Endothelial cell of umbilical vein (primary cell): ENCODE data around the gene MAML3. TPM values are rescaled to one million over a fixed set of nuclear protein-coding genes. Genes with fewer than 3 reads are reported as not detected.

Experiments
- BruUV-seq: library from RNA; stranded (reverse); fragments of 400-500 nt; replicated peaks from 2 replicates; lab custom pipeline; 2021; lab: Mats Ljungman, UMichigan
- CTCF ChIA-PET: fragments of 300-600, 350-600 bp; sonication (Branson Sonifier 250); formaldehyde crosslinking; loops from one replicate; lab custom pipeline; 2021; ENCODE audit warnings: antibody characterized with exemption, inconsistent platforms; lab: Charles Lee
- POLR2A ChIA-PET: fragments of 300-600, 350-600 bp; sonication (Branson Sonifier 250); formaldehyde crosslinking; loops from one replicate; lab custom pipeline; 2021; ENCODE audit warnings: antibody characterized with exemption, inconsistent platforms; lab: Charles Lee
- DNase-seq: peaks from one replicate; pipeline ENCODE4 v3.0.0-alpha.2; 2011; ENCODE audit warnings: low read depth, low spot score
- FAIRE-seq: peaks from 2 replicates; lab custom pipeline; 2011; peaks lifted over from hg19 to GRCh38; lab: Jason Lieb, UNC
- H2AFZ ChIP-seq: 2 replicates; pipeline ENCODE4 v1.6.0; 2012; ENCODE audit warnings: low read depth, low read length, control low read depth, inconsistent platforms
- H3K27ac ChIP-seq: 2 replicates; pipeline ENCODE4 v1.5.1; 2011; ENCODE audit warnings: low read depth, mild to moderate bottlenecking, control low read depth, low read length, moderate library complexity; ENCODE audit not compliant: insufficient read depth
- H3K27me3 ChIP-seq, 2 experiments: 2 replicates each; pipeline versions ENCODE4 v1.6.0 to v1.6.1; 2011; ENCODE audit warnings: low read length in 2 of 2, mixed read lengths in 1 of 2; ENCODE audit not compliant: control insufficient read depth in 2 of 2, insufficient read depth in 2 of 2
- H3K36me3 ChIP-seq, 2 experiments: 2 replicates in 1 of 2; 3 replicates in 1 of 2; pipeline ENCODE4 v1.5.1; 2011; ENCODE audit warnings: low read length in 2 of 2, mild to moderate bottlenecking in 1 of 2, moderate library complexity in 1 of 2; ENCODE audit not compliant: control insufficient read depth in 2 of 2, insufficient read depth in 2 of 2; ENCODE audit errors: extremely low read depth in 1 of 2
- H3K4me1 ChIP-seq: 3 replicates; pipeline ENCODE4 v1.5.1; 2011; ENCODE audit warnings: mild to moderate bottlenecking, low read length; ENCODE audit not compliant: control insufficient read depth, insufficient read depth; ENCODE audit errors: extremely low read depth
- H3K4me2 ChIP-seq: 2 replicates; pipeline ENCODE4 v1.6.1; 2011; ENCODE audit warnings: low read length, control low read depth, mixed read lengths; ENCODE audit not compliant: insufficient read depth
- H3K4me3 ChIP-seq, 3 experiments: fragments of 200-600 bp in 1 of 3; sonication (generic), shearing (Covaris generic) in 1 of 3; replicated peaks in 1 of 3; 2 replicates each; pipeline ENCODE4 v1.5.1; 2011 to 2016; ENCODE audit warnings: control low read depth in 3 of 3, low read length in 3 of 3, mild to moderate bottlenecking in 2 of 3, inconsistent platforms in 1 of 3, low read depth in 1 of 3, moderate library complexity in 1 of 3; ENCODE audit not compliant: insufficient read depth in 1 of 3
- H3K79me2 ChIP-seq: 2 replicates; pipeline ENCODE4 v1.6.0; 2012; ENCODE audit warnings: low read length, inconsistent platforms; ENCODE audit not compliant: control insufficient read depth, insufficient read depth
- H3K9ac ChIP-seq: replicated peaks from 2 replicates; pipeline ENCODE3; 2011; ENCODE audit warnings: low read length, control low read depth; ENCODE audit not compliant: insufficient read depth; ENCODE audit errors: extremely low read depth
- H3K9me1 ChIP-seq: replicated peaks from 3 replicates; pipeline ENCODE4 v1.6.0; 2011; ENCODE audit warnings: mild to moderate bottlenecking, low read length; ENCODE audit not compliant: control insufficient read depth, insufficient read depth; ENCODE audit errors: extremely low read depth
- H3K9me3 ChIP-seq: replicated peaks from 2 replicates; pipeline ENCODE4 v1.5.1; 2012; ENCODE audit warnings: low read length, inconsistent platforms; ENCODE audit not compliant: control insufficient read depth, insufficient read depth
- H4K20me1 ChIP-seq: replicated peaks from 2 replicates; pipeline ENCODE3; 2011; ENCODE audit warnings: mild to moderate bottlenecking, low read length; ENCODE audit not compliant: control insufficient read depth, insufficient read depth; ENCODE audit errors: extremely low read depth
- CTCF ChIP-seq, 2 donors: IDR thresholded peaks; 1 replicate in 1 of 2; 2 replicates in 1 of 2; pipeline ENCODE4 v1.5.1; 2011; ENCODE audit warnings: low read length in 2 of 2, mild to moderate bottlenecking in 2 of 2, moderate library complexity in 2 of 2, control low read depth in 1 of 2, inconsistent platforms in 1 of 2, low read depth in 1 of 2; ENCODE audit not compliant: insufficient read depth in 1 of 2; ENCODE audit errors: extremely low read depth in 1 of 2
- FOS ChIP-seq: IDR thresholded peaks from 2 replicates; pipeline ENCODE4 v1.6.1; 2011; ENCODE audit warnings: mild to moderate bottlenecking, low read length, moderate library complexity, borderline replicate concordance; ENCODE audit not compliant: insufficient read depth
- JUN ChIP-seq: IDR thresholded peaks from 2 replicates; pipeline ENCODE4 v1.6.1; 2011; ENCODE audit warnings: borderline replicate concordance, low read depth; ENCODE audit not compliant: insufficient read length, insufficient read depth
- MAX ChIP-seq: IDR thresholded peaks from 2 replicates; pipeline ENCODE4 v1.6.1; 2011; ENCODE audit not compliant: insufficient read depth, insufficient read length
- MYC ChIP-seq: IDR thresholded peaks from one replicate; pipeline ENCODE4 v1.6.1; 2011; ENCODE audit warnings: mild to moderate bottlenecking, low read depth, low read length
- dilution Hi-C: fragments of 300-500 bp; cut with MboI; formaldehyde crosslinking; loops from one replicate; pipeline ENCODE4 v1.15.0; 2019; ENCODE audit warnings: low sequenced_read_pairs; ENCODE audit not compliant: extremely low pct_ligation_motif_present
- intact Hi-C: fragments of 100-400 bp; cut with micrococcal nuclease; formaldehyde crosslinking; loops from one replicate; pipeline ENCODE4 v1.10.0; 2022
- polyA plus RNA-seq, 4 experiments: library from polyadenylated mRNA; depleted of rRNA in 3 of 4; stranded (reverse) in 3 of 4; unstranded in 1 of 4; fragments of >200 nt; gene quantifications; 2 replicates each; pipeline versions ENCODE4 v1.2.1 to v1.2.3, GENCODE V29; 2011 to 2012; ENCODE audit warnings: missing spikeins in 1 of 4
- total RNA-seq: library from RNA; stranded (reverse); gene quantifications from 2 replicates; pipeline ENCODE4 v1.2.3, GENCODE V29; 2021

MAML3 gene
- total and polyA plus RNA-seq, 2 donors (not counting 3 experiments of a cell fraction or from before 2014, with no cell fraction given), result 14.0 to 20.3 TPM

DNA sequence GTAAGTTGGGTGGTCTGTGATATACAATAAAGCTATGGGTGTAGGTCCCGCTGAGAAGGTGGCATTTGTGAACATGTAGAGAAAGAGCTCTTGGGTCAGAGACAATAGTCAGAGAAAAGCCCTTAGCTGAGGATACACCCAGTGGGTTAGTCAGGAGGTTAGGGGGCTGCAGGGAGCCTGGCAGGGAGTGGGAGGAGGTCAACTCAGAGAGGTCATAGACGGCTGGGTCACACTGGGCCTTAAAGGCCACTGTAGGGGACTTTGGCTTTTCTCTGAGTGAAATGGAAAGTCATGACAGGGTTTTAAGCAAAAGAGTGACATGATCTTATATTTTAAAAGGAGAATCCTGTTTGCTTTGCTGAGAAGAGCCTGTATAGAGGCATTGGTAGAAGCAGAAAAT is 471.7 kb downstream of the MAML3 start:
- no TSS peak for BruUV-seq
- dilution Hi-C loops (no loop called here), intact Hi-C loops (no loop called here)
- no peak overlapping the region for H3K4me3 ChIP-seq
- DNase-seq (no peak), FAIRE-seq (no peak)
- H3K9ac ChIP-seq, result no peak overlapping the region
- no peaks in the 10 kb centered on the region for H3K27me3 ChIP-seq
- H3K27ac ChIP-seq, result no peak overlapping the region
- no peaks in the 10 kb centered on the region for H4K20me1 ChIP-seq
- H3K4me2 ChIP-seq, result no peak overlapping the region
- ChIA-PET POLR2A (no interaction called here), CTCF (interaction anchor here (1.0 kb wide), 3 partner anchors 13 to 26 kb away, joined by 3 to 4 read pairs (median 4); partner anchors contain the start of gene MGST2)
- no peak for TF ChIP-seq MAX
- TF ChIP-seq FOS, result no peak
- TF ChIP-seq CTCF (IDR thresholded peaks at IDR 0.05; ENCODE audit: extremely low read depth in 1 of 2, insufficient read depth in 1 of 2, low read depth in 1 of 2, low read length in 2 of 2), result no peak
- no peak for TF ChIP-seq MYC
- no peak for TF ChIP-seq JUN
- no peak overlapping the region for H2AFZ ChIP-seq
- H3K36me3 ChIP-seq, result peaks cover 2 to 5% of the 10 kb centered on the region in 2 experiments
- H3K79me2 ChIP-seq, result no peaks in the 10 kb centered on the region
- H3K9me3 ChIP-seq, result no peaks in the 10 kb centered on the region
- no peaks in the 10 kb centered on the region for H3K9me1 ChIP-seq
- H3K4me1 ChIP-seq, result no peaks in the 10 kb centered on the region
